ENCODE data around the gene CHD1L. TPM values are rescaled to one million over a fixed set of nuclear protein-coding genes. Genes with fewer than 3 reads are reported as not detected.

CHD1L gene
- total and polyA plus RNA-seq, 2 of the 13 experiments (the other 11 are each of a cell fraction or from before 2014, with no cell fraction given) = 74.3 to 111 TPM

GRCh38 chr1:147238053-147238902, 4.2 kb upstream of the CHD1L start (continued):
- no peak for TF ChIP-seq KDM1A (CRISPR knock-in tag; IDR thresholded peaks at IDR 0.05)
- no peak for TF ChIP-seq ZNF713 (CRISPR knock-in tag; IDR thresholded peaks at IDR 0.05)
- TF ChIP-seq ZNF232 (CRISPR knock-in tag; IDR thresholded peaks at IDR 0.05; ENCODE audit: borderline replicate concordance) = 0 out of 2 replicates have a peak, but pooled peaks have one; percentile 28
- TF ChIP-seq SOX5 (CRISPR knock-in tag; IDR thresholded peaks at IDR 0.05; ENCODE audit: borderline replicate concordance) = peak; percentile 93
- peak; percentile 73 for TF ChIP-seq RERE (CRISPR knock-in tag; IDR thresholded peaks at IDR 0.05; ENCODE audit: low read depth)
- TF ChIP-seq ZSCAN12 (CRISPR knock-in tag; IDR thresholded peaks at IDR 0.05) = 0 out of 2 replicates have a peak, but pooled peaks have one; percentile 33
- peak; percentile 75; the same call in 1 of the 2 replicates for TF ChIP-seq ZNF614 (CRISPR knock-in tag; IDR thresholded peaks at IDR 0.05; ENCODE audit: borderline replicate concordance)
- TF ChIP-seq CEBPG (CRISPR knock-in tag; IDR thresholded peaks at IDR 0.05) = peak; percentile 81
- TF ChIP-seq NCOA1 (CRISPR knock-in tag; IDR thresholded peaks at IDR 0.05) = peak; percentile 75; the same call in 1 of the 2 replicates
- TF ChIP-seq TFE3 (CRISPR knock-in tag; IDR thresholded peaks at IDR 0.05) = peak; percentile 94
- TF ChIP-seq MLX (CRISPR knock-in tag; IDR thresholded peaks at IDR 0.05) = peak; percentile 82
- no peak for TF ChIP-seq HBP1 (CRISPR knock-in tag; IDR thresholded peaks at IDR 0.05; ENCODE audit: low read depth)
- peak; percentile 91 for TF ChIP-seq PPARG (CRISPR knock-in tag; conservative IDR thresholded peaks at IDR 0.05)
- peak; percentile 79 for TF ChIP-seq SAP130 (CRISPR knock-in tag; IDR thresholded peaks at IDR 0.05; ENCODE audit: low read depth)
- TF ChIP-seq GMEB1 (CRISPR knock-in tag; IDR thresholded peaks at IDR 0.05; ENCODE audit: borderline replicate concordance) = 0 out of 2 replicates have a peak, but pooled peaks have one; percentile 15
- TF ChIP-seq ZNF503 (CRISPR knock-in tag; IDR thresholded peaks at IDR 0.05) = peak; percentile 93
